SK-N-SH (cell line): ENCODE measurements around the gene SMAD3. TPM values are rescaled to one million over a fixed set of nuclear protein-coding genes. Genes with fewer than 3 reads are reported as not detected.

ENCODE experiments used
- CTCF ChIA-PET: fragments of 300-600, 350-600 bp; formaldehyde crosslinking; extraction: SDS; loops from one replicate; lab custom pipeline; 2021; lab: Yijun Ruan, JAX
- POLR2A ChIA-PET: fragments of 350-600 bp; sonication (Branson Sonifier 250); formaldehyde crosslinking; extraction: SDS; loops from one replicate; lab custom pipeline; 2020; ENCODE audit warnings: antibody characterized with exemption, inconsistent platforms; lab: Yijun Ruan, JAX
- DNase-seq: peaks from one replicate; pipeline ENCODE4 v3.0.0; 2012
- H2AFZ ChIP-seq: fragments of 200-600 bp; sonication (generic); 2 replicates; pipeline ENCODE4 v1.8.1; 2016; ENCODE audit warnings: antibody characterized with exemption, mild to moderate bottlenecking, low read depth
- H3F3A ChIP-seq: fragments of 200-600 bp; sonication (generic); replicated peaks from 2 replicates; pipeline ENCODE3; 2016; ENCODE audit warnings: antibody characterized with exemption, mild to moderate bottlenecking; ENCODE audit not compliant: insufficient read depth
- H3K27ac ChIP-seq, 2 experiments: fragments of 200-500 bp in 1 of 2; fragments of 200-600 bp in 1 of 2; sonication (Bioruptor generic) in 1 of 2; sonication (generic), shearing (Covaris generic) in 1 of 2; 2 replicates each; pipeline versions ENCODE4 v1.5.1 to v1.6.1; 2014 to 2016; ENCODE audit warnings: low read depth in 2 of 2, inconsistent platforms in 1 of 2, low read length in 1 of 2, mild to moderate bottlenecking in 1 of 2, mixed read lengths in 1 of 2
- H3K27me3 ChIP-seq: fragments of 200-600 bp; sonication (generic), shearing (Covaris generic); 2 replicates; pipeline ENCODE4 v1.6.1; 2016; ENCODE audit warnings: mixed run types; ENCODE audit not compliant: insufficient read depth
- H3K36me3 ChIP-seq, 2 experiments: fragments of 200-500 bp in 1 of 2; fragments of 200-600 bp in 1 of 2; sonication (Bioruptor generic) in 1 of 2; sonication (generic) in 1 of 2; replicated peaks in 1 of 2; 2 replicates each; pipeline versions ENCODE3 to v1.5.1; 2014 to 2016; ENCODE audit warnings: low read length in 1 of 2, mild to moderate bottlenecking in 1 of 2; ENCODE audit not compliant: insufficient read depth in 2 of 2, control insufficient read depth in 1 of 2
- H3K4me1 ChIP-seq, 2 experiments: fragments of 200-500 bp in 1 of 2; fragments of 200-600 bp in 1 of 2; sonication (Bioruptor generic) in 1 of 2; sonication (generic), shearing (Covaris generic) in 1 of 2; 2 replicates each; pipeline versions ENCODE4 v1.5.1 to v1.6.1; 2014 to 2016; ENCODE audit warnings: low read depth in 1 of 2, low read length in 1 of 2, mixed run types in 1 of 2; ENCODE audit not compliant: insufficient read depth in 2 of 2, control insufficient read depth in 1 of 2
- H3K4me2 ChIP-seq: fragments of 200-600 bp; sonication (generic), shearing (Covaris generic); 2 replicates; pipeline ENCODE4 v1.6.1; 2017; ENCODE audit warnings: mixed run types
- H3K4me3 ChIP-seq, 2 experiments: fragments of 200-500 bp in 1 of 2; fragments of 200-600 bp in 1 of 2; sonication (Bioruptor generic) in 1 of 2; sonication (generic), shearing (Covaris generic) in 1 of 2; 2 replicates each; pipeline versions ENCODE4 v1.5.1 to v1.8.1; 2014 to 2016; ENCODE audit warnings: low read depth in 2 of 2, inconsistent platforms in 1 of 2, low read length in 1 of 2, mild to moderate bottlenecking in 1 of 2, mixed read lengths in 1 of 2, moderate library complexity in 1 of 2
- H3K79me2 ChIP-seq: fragments of 200-600 bp; sonication (generic); 2 replicates; pipeline ENCODE4 v1.8.1; 2017; ENCODE audit warnings: mild to moderate bottlenecking; ENCODE audit not compliant: insufficient read depth
- H3K9ac ChIP-seq: fragments of 200-600 bp; sonication (generic); 2 replicates; pipeline ENCODE4 v1.6.1; 2017; ENCODE audit warnings: mixed run types
- H3K9me2 ChIP-seq: fragments of 200-600 bp; sonication (generic); 2 replicates; pipeline ENCODE4 v1.6.1; 2017; ENCODE audit warnings: mixed run types
- H3K9me3 ChIP-seq: fragments of 200-600 bp; sonication (generic); 2 replicates; pipeline ENCODE4 v1.6.1; 2017; ENCODE audit warnings: mixed run types, mild to moderate bottlenecking, moderate library complexity
- H4K20me1 ChIP-seq: fragments of 200-600 bp; sonication (generic); 2 replicates; pipeline ENCODE4 v1.6.1; 2017; ENCODE audit warnings: mild to moderate bottlenecking, mixed run types; ENCODE audit not compliant: insufficient read depth
- CHD2 ChIP-seq: fragments of 150-350 bp; IDR thresholded peaks from 2 replicates; pipeline ENCODE4 v1.6.1; 2018; ENCODE audit warnings: low read length; ENCODE audit not compliant: partially characterized antibody
- ELF1 ChIP-seq: IDR thresholded peaks from 2 replicates; pipeline ENCODE4 v1.4.0; 2012
- EP300 ChIP-seq, 2 experiments: IDR thresholded peaks; 2 replicates each; pipeline versions ENCODE4 v1.4.0 to v1.6.1; 2012; ENCODE audit warnings: borderline replicate concordance in 1 of 2, low read depth in 1 of 2, low read length in 1 of 2
- EZH2phosphoT487 ChIP-seq: fragments of 200-600 bp; sonication (generic); IDR thresholded peaks from 2 replicates; pipeline ENCODE4 v1.6.1; 2017; ENCODE audit warnings: low read depth, mixed run types, mild to moderate bottlenecking, antibody characterized with exemption, moderate library complexity, borderline replicate concordance
- FOSL2 ChIP-seq: IDR thresholded peaks from 2 replicates; pipeline ENCODE4 v1.4.0; 2012; ENCODE audit warnings: low read depth, mild to moderate bottlenecking, moderate library complexity, borderline replicate concordance
- MXI1 ChIP-seq: IDR thresholded peaks from 2 replicates; pipeline ENCODE4 v1.6.1; 2012; ENCODE audit warnings: mild to moderate bottlenecking, low read depth, low read length, improper control_type of control experiment
- RXRA ChIP-seq: IDR thresholded peaks from 2 replicates; pipeline ENCODE4 v1.4.0; 2012; ENCODE audit warnings: low read depth, mild to moderate bottlenecking, borderline replicate concordance
- TCF12 ChIP-seq: IDR thresholded peaks from 2 replicates; pipeline ENCODE4 v1.4.0; 2012
- YY1 ChIP-seq: IDR thresholded peaks from 2 replicates; pipeline ENCODE4 v1.4.0; 2012; ENCODE audit warnings: low read depth, mild to moderate bottlenecking
- WGBS: methylation state at CpG from one replicate; pipeline ENCODE4 v1.1.6; 2017; ENCODE audit warnings: low lambda C conversion rate; 5-methylcytosine and 5-hydroxymethylcytosine counted together
- polyA plus RNA-seq, 3 experiments: library from polyadenylated mRNA; depleted of rRNA; stranded (reverse); fragments of >200 nt; gene quantifications; 2 replicates each; pipeline ENCODE4 v1.2.3, GENCODE V29; 2012
- TF ChIP-seq, protein P1 (sequence below): IDR thresholded peaks from 2 replicates; pipeline ENCODE4 v1.6.1; 2012; ENCODE audit warnings: mild to moderate bottlenecking, low read depth, low read length, moderate library complexity
- TF ChIP-seq, protein P2 (sequence below): fragments of 200-600 bp; sonication (generic); IDR thresholded peaks from 2 replicates; pipeline ENCODE4 v1.6.1; 2017; ENCODE audit warnings: antibody characterized with exemption, mild to moderate bottlenecking, moderate library complexity

SMAD3 gene
- polyA plus RNA-seq, 1 of the 3 experiments (the other 2 are of a cell fraction): 19.5 TPM

DNA sequence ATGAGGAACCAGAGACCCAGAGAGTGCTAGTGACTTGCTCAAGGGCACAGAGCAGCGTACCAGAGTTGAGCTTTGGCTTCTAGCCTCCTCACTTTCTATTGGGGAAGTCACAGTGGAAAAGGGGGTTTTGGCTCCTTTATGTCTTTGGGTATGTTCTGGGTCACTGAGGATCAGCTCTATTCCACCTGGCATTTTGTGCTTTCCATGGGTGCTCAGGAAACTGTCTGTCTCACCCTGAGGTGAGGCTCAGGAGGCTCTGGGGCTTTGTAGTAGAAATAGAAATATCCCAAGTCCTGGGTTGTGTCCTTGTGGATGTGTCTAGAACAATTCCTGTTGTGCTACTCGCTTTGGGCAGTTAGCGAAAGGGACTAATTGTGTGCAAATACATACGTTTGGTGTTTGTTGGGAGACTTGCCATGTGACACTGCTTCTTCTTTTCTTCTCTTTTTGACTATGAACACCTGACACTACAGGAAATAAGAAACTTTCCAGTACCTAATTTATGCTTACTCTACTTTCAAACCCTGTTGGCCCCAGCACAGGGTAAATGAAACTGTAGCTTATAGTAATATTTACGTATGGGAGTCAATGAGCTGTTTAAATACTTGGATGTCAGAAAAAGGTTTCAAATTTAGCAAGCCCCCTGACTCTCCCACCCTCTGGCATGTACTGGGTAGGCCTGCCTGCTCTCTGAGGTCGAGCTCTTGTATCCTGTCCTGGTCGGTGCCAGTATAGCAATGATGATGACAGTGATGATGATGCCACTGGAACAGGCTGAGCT, 35.6 kb downstream of the SMAD3 start:
- Histone ChIP-seq H3K27me3 (no peaks in the 10 kb centered on the region), H3K36me3 (peaks cover 0 to 5% of the 10 kb centered on the region in 2 experiments), H3K27ac (peak overlapping the region in 1 of 2 experiments; percentile 10; a peak in 1 of 4 replicates), H3K4me2 (no peak overlapping the region), H3F3A (peaks cover 41% of the 10 kb centered on the region), H3K9ac (no peak overlapping the region), H4K20me1 (peaks cover 16% of the 10 kb centered on the region), H2AFZ (no peak overlapping the region), H3K4me3 (no peak overlapping the region), H3K9me2 (no peaks in the 10 kb centered on the region), H3K9me3 (no peaks in the 10 kb centered on the region), H3K4me1 (peaks cover 28 to 33% of the 10 kb centered on the region in 2 experiments), H3K79me2 (peaks cover 88% of the 10 kb centered on the region)
- CTCF ChIA-PET: interaction anchor here (1.0 to 1.1 kb wide), 2 partner anchors 10 to 203 kb away, joined by 3 read pairs; no protein-coding TSS in a partner anchor
- TF ChIP-seq EZH2phosphoT487 (no peak), CHD2 (no peak), ELF1 (no peak), MXI1 (no peak)
- TF ChIP-seq, protein P1, sequence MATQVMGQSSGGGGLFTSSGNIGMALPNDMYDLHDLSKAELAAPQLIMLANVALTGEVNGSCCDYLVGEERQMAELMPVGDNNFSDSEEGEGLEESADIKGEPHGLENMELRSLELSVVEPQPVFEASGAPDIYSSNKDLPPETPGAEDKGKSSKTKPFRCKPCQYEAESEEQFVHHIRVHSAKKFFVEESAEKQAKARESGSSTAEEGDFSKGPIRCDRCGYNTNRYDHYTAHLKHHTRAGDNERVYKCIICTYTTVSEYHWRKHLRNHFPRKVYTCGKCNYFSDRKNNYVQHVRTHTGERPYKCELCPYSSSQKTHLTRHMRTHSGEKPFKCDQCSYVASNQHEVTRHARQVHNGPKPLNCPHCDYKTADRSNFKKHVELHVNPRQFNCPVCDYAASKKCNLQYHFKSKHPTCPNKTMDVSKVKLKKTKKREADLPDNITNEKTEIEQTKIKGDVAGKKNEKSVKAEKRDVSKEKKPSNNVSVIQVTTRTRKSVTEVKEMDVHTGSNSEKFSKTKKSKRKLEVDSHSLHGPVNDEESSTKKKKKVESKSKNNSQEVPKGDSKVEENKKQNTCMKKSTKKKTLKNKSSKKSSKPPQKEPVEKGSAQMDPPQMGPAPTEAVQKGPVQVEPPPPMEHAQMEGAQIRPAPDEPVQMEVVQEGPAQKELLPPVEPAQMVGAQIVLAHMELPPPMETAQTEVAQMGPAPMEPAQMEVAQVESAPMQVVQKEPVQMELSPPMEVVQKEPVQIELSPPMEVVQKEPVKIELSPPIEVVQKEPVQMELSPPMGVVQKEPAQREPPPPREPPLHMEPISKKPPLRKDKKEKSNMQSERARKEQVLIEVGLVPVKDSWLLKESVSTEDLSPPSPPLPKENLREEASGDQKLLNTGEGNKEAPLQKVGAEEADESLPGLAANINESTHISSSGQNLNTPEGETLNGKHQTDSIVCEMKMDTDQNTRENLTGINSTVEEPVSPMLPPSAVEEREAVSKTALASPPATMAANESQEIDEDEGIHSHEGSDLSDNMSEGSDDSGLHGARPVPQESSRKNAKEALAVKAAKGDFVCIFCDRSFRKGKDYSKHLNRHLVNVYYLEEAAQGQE: no peak
- TF ChIP-seq, protein P2, sequence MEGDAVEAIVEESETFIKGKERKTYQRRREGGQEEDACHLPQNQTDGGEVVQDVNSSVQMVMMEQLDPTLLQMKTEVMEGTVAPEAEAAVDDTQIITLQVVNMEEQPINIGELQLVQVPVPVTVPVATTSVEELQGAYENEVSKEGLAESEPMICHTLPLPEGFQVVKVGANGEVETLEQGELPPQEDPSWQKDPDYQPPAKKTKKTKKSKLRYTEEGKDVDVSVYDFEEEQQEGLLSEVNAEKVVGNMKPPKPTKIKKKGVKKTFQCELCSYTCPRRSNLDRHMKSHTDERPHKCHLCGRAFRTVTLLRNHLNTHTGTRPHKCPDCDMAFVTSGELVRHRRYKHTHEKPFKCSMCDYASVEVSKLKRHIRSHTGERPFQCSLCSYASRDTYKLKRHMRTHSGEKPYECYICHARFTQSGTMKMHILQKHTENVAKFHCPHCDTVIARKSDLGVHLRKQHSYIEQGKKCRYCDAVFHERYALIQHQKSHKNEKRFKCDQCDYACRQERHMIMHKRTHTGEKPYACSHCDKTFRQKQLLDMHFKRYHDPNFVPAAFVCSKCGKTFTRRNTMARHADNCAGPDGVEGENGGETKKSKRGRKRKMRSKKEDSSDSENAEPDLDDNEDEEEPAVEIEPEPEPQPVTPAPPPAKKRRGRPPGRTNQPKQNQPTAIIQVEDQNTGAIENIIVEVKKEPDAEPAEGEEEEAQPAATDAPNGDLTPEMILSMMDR: no peak
- DNase-seq: no peak
- POLR2A ChIA-PET: interaction anchor here (0.5 kb wide), 1 partner anchor 11 kb away, joined by 3 read pairs; no protein-coding TSS in a partner anchor
- WGBS: 85% methylated on average over 7 of the region's 7 CpGs

- no peak overlapping the region for H3K4me2 ChIP-seq
Observed at GRCh38 chr15:67101911-67102598, 36.7 kb downstream of the SMAD3 start.

More at GRCh38 chr15:67101911-67102598, 36.7 kb downstream of the SMAD3 start:
- H3F3A ChIP-seq: peaks cover 37% of the 10 kb centered on the region
- DNase-seq: no peak
- H2AFZ ChIP-seq: no peak overlapping the region
- TF ChIP-seq EP300 (IDR thresholded peaks at IDR 0.05; ENCODE audit: borderline replicate concordance in 1 of 2, low read depth in 1 of 2, low read length in 1 of 2) (no peak), FOSL2 (peak; percentile 55; the same call in 1 of the 2 replicates), YY1 (no peak), RXRA (0 out of 2 replicates have a peak, but pooled peaks have one; percentile 10), TCF12 (peak; percentile 45; the same call in 1 of the 2 replicates)
- TF ChIP-seq, protein P1: no peak
- H3K27ac ChIP-seq: peak overlapping the region in 1 of 2 experiments; percentile 27; a peak in 2 of 4 replicates
- H3K4me1 ChIP-seq: peaks cover 33 to 41% of the 10 kb centered on the region in 2 experiments
- ChIA-PET CTCF (no interaction called here), POLR2A (interaction anchor here (0.5 to 0.6 kb wide), 2 partner anchors 12 to 157 kb away, joined by 3 read pairs; no protein-coding TSS in a partner anchor)
- H3K9ac ChIP-seq: no peak overlapping the region
- H3K9me3 ChIP-seq: no peaks in the 10 kb centered on the region
- no peaks in the 10 kb centered on the region for H3K9me2 ChIP-seq
- no peaks in the 10 kb centered on the region for H3K27me3 ChIP-seq
- peaks cover 84% of the 10 kb centered on the region for H3K79me2 ChIP-seq
- H3K36me3 ChIP-seq: peaks cover 0 to 5% of the 10 kb centered on the region in 2 experiments
- H3K4me3 ChIP-seq: no peak overlapping the region
- H4K20me1 ChIP-seq: peaks cover 16% of the 10 kb centered on the region
- 59% methylated on average over 8 of the region's 8 CpGs for WGBS
